H1 (cell line): ENCODE results near the gene SLC6A6. TPM values are rescaled to one million over a fixed set of nuclear protein-coding genes. Genes with fewer than 3 reads are reported as not detected.

Experiments used
- GABPA ChIP-seq: IDR thresholded peaks from 2 replicates; pipeline ENCODE4 v1.6.1; 2011; ENCODE audit warnings: mild to moderate bottlenecking, low read length, moderate library complexity, borderline replicate concordance; ENCODE audit not compliant: insufficient read depth
- polyA plus RNA-seq, 7 experiments: library from polyadenylated mRNA; depleted of rRNA in 3 of 7; stranded (reverse) in 5 of 7; unstranded in 2 of 7; fragments of >200 nt in 5 of 7; fragments of 200-250 nt in 2 of 7; gene quantifications; 1 replicate in 5 of 7; 2 replicates in 1 of 7; 4 replicates in 1 of 7; pipeline versions ENCODE4 v1.2.1 to v1.2.3, GENCODE V29; 2011 to 2013; ENCODE audit warnings: missing spikeins in 2 of 7, mixed read lengths in 2 of 7
- total RNA-seq: library from RNA; stranded (reverse); fragmentation: NEBNext Ultra II Directional; extraction: Animal tissue kit (Norgen Biotek cat#: 25700); gene quantifications from 2 replicates; pipeline ENCODE4 v1.2.1, GENCODE V29; 2021
- TF ChIP-seq, protein P1 (sequence below): IDR thresholded peaks from 2 replicates; pipeline ENCODE4 v1.6.1; 2012; ENCODE audit warnings: low read length, inconsistent platforms

SLC6A6 gene
- total and polyA plus RNA-seq, 2 of the 8 experiments (the other 6 are each of a cell fraction or from before 2014, with no cell fraction given), result 66.2 to 144 TPM

DNA sequence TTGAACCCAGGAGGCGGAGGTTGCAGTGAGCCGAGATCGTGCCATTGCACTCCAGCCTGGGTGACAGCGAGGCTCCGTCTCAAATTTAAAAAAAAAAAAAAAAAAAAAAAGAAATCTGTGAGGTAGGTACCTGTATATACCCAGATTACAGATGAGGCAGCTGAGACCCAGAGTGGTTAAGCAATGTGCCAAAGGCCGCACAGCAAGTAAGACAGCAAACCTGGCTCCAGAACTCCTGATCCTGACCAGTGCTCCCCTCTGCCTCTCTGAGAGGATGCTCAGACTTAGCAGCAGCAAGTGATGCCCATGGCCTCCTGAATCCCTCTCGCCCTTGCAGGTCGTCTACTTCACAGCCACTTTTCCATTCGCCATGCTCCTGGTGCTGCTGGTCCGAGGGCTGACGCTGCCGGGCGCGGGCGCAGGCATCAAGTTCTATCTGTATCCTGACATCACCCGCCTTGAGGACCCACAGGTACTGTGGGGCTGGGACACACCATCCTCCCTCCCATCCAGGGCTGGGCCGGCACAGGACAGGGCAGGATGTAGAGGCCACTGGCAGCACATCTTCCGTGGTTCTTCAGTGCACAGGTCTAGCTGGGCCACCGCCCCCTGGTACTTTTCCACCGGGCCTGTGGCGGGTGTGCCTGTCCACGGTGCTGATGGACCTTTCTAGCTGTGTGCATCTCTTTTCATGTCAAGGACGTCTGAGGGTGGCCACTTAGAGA, 63.9 kb downstream of the SLC6A6 start (continued):
- TF ChIP-seq, protein P1, sequence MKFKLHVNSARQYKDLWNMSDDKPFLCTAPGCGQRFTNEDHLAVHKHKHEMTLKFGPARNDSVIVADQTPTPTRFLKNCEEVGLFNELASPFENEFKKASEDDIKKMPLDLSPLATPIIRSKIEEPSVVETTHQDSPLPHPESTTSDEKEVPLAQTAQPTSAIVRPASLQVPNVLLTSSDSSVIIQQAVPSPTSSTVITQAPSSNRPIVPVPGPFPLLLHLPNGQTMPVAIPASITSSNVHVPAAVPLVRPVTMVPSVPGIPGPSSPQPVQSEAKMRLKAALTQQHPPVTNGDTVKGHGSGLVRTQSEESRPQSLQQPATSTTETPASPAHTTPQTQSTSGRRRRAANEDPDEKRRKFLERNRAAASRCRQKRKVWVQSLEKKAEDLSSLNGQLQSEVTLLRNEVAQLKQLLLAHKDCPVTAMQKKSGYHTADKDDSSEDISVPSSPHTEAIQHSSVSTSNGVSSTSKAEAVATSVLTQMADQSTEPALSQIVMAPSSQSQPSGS, result no peak
- no peak for TF ChIP-seq GABPA
